Ecto neural progenitor cell (in vitro differentiated cells): Measurements from ENCODE around the gene SYNJ2.
A peak's percentile ranks its signal among the peaks of the same experiment; 100 is the strongest.

Source experiments
- DNase-seq: peaks from one replicate; pipeline ENCODE4 v3.0.0-alpha.2; 2018; ENCODE audit warnings: low spot score

The SYNJ2 gene

DNA sequence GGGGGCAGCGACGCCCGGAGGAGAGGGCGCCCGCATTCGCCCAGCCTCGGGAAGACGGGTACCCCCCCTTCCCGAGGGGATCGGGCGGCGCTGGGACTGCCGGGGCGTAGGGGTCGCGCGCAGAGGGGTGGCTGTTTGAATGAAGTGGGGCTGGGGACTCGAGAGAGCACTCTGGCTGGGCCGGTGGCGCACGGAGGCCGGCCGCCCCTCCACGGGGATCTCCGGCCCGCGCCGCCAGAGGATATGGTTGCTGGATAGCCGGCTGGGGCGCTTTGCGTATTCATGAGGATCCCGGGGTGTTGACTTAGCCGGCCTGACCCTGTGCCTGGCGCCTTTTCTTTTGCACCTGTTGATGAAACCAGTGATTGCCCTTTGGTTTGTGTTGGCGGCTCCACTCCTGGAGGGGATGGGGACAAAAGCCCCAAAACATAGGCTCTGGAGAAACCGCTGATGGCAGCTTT, 469 bp downstream of the SYNJ2 start:
- DNase-seq: no peak

DNA sequence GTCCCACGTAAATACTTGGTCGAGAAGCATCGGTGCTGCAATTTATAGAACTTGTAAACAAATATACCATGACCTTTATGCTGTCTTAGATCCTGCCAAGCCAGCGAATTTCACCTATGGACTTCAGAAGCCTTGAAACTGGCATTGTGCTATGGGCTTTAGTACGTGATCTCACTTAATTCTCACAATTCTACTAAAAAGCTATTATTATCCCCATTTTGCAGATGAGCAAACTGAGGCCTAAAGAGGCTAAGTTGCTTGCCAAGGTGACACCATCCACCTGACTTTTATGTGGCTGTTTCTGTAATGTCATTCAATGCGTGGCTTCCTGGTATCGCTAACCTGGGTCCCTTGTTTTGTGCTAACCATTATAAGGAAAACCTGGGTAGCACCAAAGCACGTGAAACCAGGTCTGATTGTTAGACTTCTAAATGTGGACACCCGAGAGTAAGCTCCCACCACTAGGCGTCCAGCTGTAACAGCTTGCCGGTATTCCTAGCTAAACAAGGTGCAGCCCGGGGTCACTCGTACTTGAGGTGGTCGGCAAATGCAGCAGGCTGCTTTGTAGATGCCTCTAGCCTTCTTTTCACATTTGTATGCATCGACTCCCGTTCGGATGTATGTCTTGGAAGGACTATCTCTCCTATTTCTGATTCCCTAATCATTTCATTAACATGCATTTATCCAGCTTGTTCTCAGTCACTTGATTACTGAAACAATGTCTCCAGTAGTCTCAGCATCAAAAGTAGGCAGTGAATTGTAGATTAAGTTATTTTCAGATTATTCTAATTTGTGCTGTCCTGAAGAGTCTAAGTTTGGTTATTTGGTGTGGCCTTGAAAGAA, 1.1 kb downstream of the SYNJ2 start:
- no peak for DNase-seq

GRCh38 chr6:157983406-157984119, 1.9 kb downstream of the SYNJ2 start:
- DNase-seq: no peak

DNA sequence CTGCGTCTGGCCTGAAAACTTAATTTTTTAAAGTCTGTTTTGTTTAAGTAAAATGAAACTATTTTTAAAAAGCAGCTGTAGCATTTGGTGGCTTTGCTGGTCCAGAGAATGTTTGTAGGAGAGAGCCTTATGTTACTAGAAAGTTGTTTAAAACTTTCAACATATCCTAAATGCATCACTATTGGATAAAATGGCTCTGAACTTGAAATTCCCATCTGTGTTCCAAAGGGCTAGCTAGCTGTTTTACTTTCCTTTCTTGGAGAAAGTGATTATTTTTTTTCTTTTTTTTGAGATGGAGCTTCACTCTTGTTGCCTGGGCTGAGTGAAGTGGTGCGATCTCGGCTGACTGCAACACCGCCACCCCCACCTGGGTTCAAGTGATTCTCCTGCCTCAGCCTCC, 2.5 kb downstream of the SYNJ2 start:
- DNase-seq: no peak

GRCh38 chr6:157984686-157985225, 3.1 kb downstream of the SYNJ2 start:
- no peak for DNase-seq

- DNase-seq: no peak
These were observed 3.9 kb downstream of the SYNJ2 start for GRCh38 chr6:157985378-157986155.

- peak; percentile 48 for DNase-seq
These were observed 6.4 kb downstream of the SYNJ2 start for GRCh38 chr6:157987788-157988699.

- peak; percentile 23 for DNase-seq
These were observed 7.0 kb downstream of the SYNJ2 start for GRCh38 chr6:157988700-157989063.

- peak; percentile 48 for DNase-seq
These were observed 8.1 kb downstream of the SYNJ2 start for GRCh38 chr6:157989541-157990289.

GRCh38 chr6:157990321-157991066, 8.8 kb downstream of the SYNJ2 start:
- DNase-seq: peak; percentile 29

DNA sequence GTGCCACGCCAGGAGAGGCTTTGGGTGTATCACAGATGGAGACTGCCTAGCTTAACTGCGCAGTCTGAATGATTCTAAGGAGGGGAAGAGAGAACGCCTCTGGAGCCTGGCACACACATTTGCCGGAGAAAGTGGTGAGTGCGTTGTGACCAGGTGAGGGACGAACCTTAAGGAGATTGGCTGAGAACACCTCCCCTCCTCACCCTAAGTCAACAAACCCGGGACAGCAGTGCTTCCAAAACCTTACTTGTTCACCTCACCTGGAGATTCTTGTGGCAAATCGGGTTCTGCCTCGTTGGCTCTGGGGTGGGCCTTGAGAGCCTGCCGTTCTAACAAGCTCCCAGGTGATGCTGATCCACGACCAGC, 9.4 kb downstream of the SYNJ2 start:
- DNase-seq: peak; percentile 30

DNA sequence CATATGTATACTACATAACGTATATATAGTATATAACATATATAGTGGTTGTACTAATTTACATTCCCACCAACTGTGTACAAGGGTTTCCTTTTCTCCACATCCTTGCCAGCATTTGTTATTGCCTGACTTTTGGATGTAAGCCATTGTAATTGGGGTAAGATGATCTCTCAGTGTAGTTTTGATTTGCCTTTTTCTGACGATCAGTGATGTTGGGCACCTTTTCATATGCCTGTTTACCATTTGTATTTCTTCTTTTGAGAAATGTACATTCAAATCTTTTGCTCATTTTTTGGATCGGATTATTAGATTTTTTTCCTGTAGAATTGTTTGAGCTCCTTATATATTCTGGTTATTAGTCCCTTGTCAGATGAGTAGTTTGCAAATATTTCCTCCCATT, 11.4 kb downstream of the SYNJ2 start:
- DNase-seq: no peak

- peak; percentile 34 for DNase-seq
These were observed 12.6 kb downstream of the SYNJ2 start for GRCh38 chr6:157994125-157994795.

- no peak for DNase-seq
These were observed 13.8 kb downstream of the SYNJ2 start for GRCh38 chr6:157995458-157995857.

- DNase-seq: no peak
These were observed 14.6 kb downstream of the SYNJ2 start for GRCh38 chr6:157996201-157996712.

GRCh38 chr6:157996918-157997702, 15.4 kb downstream of the SYNJ2 start:
- DNase-seq: no peak

- DNase-seq: no peak
These were observed 16.4 kb downstream of the SYNJ2 start for GRCh38 chr6:157997893-157998608.
